Naive thymus-derived CD8-positive, alpha-beta T cell (primary cell): Measurements from ENCODE around the gene BORCS8. TPM values are rescaled to one million over a fixed set of nuclear protein-coding genes. Genes with fewer than 3 reads are reported as not detected.

ENCODE experiments used
- ATAC-seq, 2 donors: fragments of 150-1000 bp; cut with Tn5 transposase in 1 of 2; sonication (Bioruptor Pico), chemical (Tn5 transposase) in 1 of 2; 1 replicate in 1 of 2; 2 replicates in 1 of 2; pipeline ENCODE4 v1.10.0; 2021; ENCODE audit warnings: mild to moderate bottlenecking in 2 of 2, moderate library complexity in 2 of 2
- POLR2A ChIA-PET: fragments of 350-600 bp; sonication (Branson Sonifier 250); formaldehyde crosslinking; loops from one replicate; lab custom pipeline; 2021; ENCODE audit warnings: antibody characterized with exemption; lab: Charles Lee
- DNase-seq, 10 donors: peaks; one replicate each; pipeline versions ENCODE4 v3.0.0 to v3.0.0-alpha.2; 2020 to 2022
- H3K27ac Mint-ChIP-seq, 10 donors: one replicate each; pipeline ENCODE4 v1.8.0; 2020 to 2022; ENCODE audit warnings: mild to moderate bottlenecking in 10 of 10, mixed read lengths in 10 of 10, moderate library complexity in 4 of 10, inconsistent platforms in 1 of 10
- H3K27me3 Mint-ChIP-seq, 5 donors: one replicate each; pipeline ENCODE4 v1.8.0; 2021 to 2022; ENCODE audit warnings: mixed read lengths in 5 of 5
- H3K36me3 Mint-ChIP-seq, 3 donors: one replicate each; pipeline ENCODE4 v1.8.0; 2020 to 2022; ENCODE audit warnings: mixed read lengths in 3 of 3, mild to moderate bottlenecking in 2 of 3, inconsistent platforms in 1 of 3
- H3K4me1 Mint-ChIP-seq, 4 donors: one replicate each; pipeline ENCODE4 v1.8.0; 2021 to 2022; ENCODE audit warnings: mixed read lengths in 4 of 4
- H3K4me3 Mint-ChIP-seq, 10 donors: one replicate each; pipeline ENCODE4 v1.8.0; 2020 to 2022; ENCODE audit warnings: mild to moderate bottlenecking in 10 of 10, mixed read lengths in 10 of 10, moderate library complexity in 6 of 10, inconsistent platforms in 1 of 10
- H3K9me3 Mint-ChIP-seq, 9 donors: one replicate each; pipeline ENCODE4 v1.8.0; 2020 to 2022; ENCODE audit warnings: mixed read lengths in 9 of 9, mild to moderate bottlenecking in 3 of 9, inconsistent platforms in 1 of 9, moderate library complexity in 1 of 9
- polyA plus RNA-seq, 3 donors: library from polyadenylated mRNA; unstranded; fragments of 300-500 nt; fragmentation: Illumina TruSeq; gene quantifications; one replicate each; pipeline ENCODE4 v1.2.3, GENCODE V29; 2021
- total RNA-seq, 8 experiments: library from RNA in 2 of 8; stranded (reverse) in 2 of 8; gene quantifications; one replicate each; pipeline ENCODE4 v1.2.3 and lab custom pipeline; 2021 to 2026

BORCS8 gene
- total and polyA plus RNA-seq, 5 experiments from 2014 or later: 18.2 to 34.2 (median 23.6) TPM

- Mint-ChIP-seq H3K4me3 (peak overlapping the region in 8 of 10 donors; percentile 41 to 87 (median 69)), H3K4me1 (peaks cover 10 to 22% (median 18%) of the 10 kb centered on the region in 4 donors), H3K27ac (peak overlapping the region in 3 of 10 donors; percentile 13 to 39 (median 33)), H3K9me3 (no peaks in the 10 kb centered on the region), H3K36me3 (peaks cover 0 to 4% (median 0%) of the 10 kb centered on the region in 3 donors), H3K27me3 (no peaks in the 10 kb centered on the region)
- POLR2A ChIA-PET: interaction anchor here (0.6 kb wide), 2 partner anchors 220 to 1351 kb away, joined by 3 to 5 read pairs; no protein-coding TSS in a partner anchor
- DNase-seq (no peak), ATAC-seq (no peak)
These were observed 20.9 kb downstream of the BORCS8 start for GRCh38 chr19:19170873-19171672.

DNA sequence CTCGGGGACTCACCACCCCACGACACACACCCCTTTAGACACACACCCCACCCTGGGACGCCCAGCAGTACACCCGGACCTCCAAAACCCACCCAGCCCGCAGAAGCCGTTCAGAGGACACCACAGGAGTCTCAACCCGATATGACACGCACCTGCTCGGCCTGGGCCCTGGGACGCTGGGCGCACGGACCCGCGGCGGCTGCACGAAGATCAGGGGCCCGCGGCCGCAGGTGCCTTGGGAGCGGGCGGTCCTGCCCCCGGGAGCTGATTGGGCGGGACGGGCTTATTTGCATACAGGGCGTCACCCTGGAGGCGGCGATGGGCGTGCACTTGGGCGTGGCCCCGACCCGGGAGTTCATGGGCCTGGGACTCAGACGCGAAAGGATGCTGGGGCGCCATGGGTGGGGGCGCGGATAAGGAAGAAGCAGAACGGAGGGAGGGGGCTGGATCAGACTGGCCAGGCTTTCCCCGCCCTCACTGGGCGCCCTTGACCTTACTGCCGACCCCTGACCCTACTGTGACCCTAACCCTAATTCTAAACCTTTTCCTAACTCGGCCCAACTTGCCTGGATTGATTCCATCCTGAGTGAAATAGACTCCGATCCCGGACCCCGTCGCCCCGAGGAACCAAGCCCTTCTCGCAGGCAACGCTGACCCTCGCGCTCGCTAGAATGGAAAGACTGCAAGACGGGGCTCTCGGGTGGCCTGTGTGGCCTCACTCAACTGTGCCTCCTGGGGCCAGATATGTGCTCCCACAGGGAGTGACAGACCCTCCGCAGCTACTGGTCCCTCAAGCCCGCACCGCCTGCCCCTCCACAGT lies 21.7 kb downstream of the BORCS8 start, which contains the start of gene MEF2B:
MEF2B (minus strand) TSS at position 211 of the 820 bp plus-strand sequence. CDS start 19,528 bp downstream, outside the sequence.
- Mint-ChIP-seq H3K4me1 (peaks cover 10 to 22% (median 18%) of the 10 kb centered on the region in 4 donors), H3K36me3 (peaks cover 0 to 2% (median 0%) of the 10 kb centered on the region in 3 donors), H3K9me3 (no peaks in the 10 kb centered on the region), H3K4me3 (peak within 1 kb of the TSS; percentile 34 to 87 (median 72)), H3K27ac (peak within 1 kb of the TSS in 6 of 10 donors; percentile 13 to 81 (median 62)), H3K27me3 (no peaks in the 10 kb centered on the region)
- POLR2A ChIA-PET: interaction anchor here (0.6 kb wide), 2 partner anchors 220 to 1350 kb away, joined by 3 to 5 read pairs; no protein-coding TSS in a partner anchor
- DNase-seq: peak; percentile 59 to 87 (median 77)
- peak; percentile 96 to 98 for ATAC-seq

DNA sequence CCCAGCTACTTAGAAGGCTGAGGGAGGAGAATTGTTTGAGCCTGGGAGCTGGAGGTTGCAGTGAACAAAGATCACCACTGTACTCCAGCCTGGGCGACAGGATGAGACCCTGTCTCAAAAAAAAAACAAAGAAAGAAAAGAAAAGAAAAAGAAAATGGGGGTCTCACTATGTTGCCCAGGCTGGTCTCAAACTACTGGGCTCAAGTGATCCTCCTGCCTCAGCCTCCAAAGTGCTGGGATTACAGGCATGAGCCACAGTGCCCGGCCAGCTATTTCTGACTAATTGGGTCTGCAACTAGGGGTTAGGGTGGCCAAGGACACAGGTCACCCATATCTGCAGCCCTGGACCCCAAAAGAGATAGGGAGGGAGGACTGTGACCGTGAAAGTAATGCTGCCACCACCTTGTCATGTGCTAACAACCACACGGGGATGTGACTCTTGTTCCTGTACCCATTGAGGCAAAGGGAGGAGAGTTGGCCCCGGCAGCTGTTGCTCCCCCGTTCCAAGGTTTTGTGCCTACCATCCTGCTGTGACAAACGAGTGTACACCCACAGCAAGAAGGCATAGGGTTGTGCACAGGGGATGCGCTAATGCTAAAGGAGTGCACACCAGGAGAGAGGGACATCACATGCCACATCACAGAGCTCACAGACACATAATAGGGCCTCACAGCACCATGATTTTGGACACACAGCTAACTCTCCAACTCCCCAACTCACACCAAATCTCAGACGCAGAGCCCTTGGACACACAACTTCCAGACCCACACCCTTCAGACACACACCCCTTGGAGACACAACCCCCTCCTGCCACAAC lies 22.5 kb downstream of the BORCS8 start:
- no peaks in the 10 kb centered on the region for H3K9me3 Mint-ChIP-seq
- ATAC-seq (no peak), DNase-seq (no peak)
- POLR2A ChIA-PET: no interaction called here
- H3K4me3 Mint-ChIP-seq: peak overlapping the region; percentile 34 to 87 (median 72)
- H3K27me3 Mint-ChIP-seq: no peaks in the 10 kb centered on the region
- H3K36me3 Mint-ChIP-seq: peaks cover 0 to 5% (median 0%) of the 10 kb centered on the region in 3 donors
- H3K27ac Mint-ChIP-seq: peak overlapping the region in 4 of 10 donors; percentile 12 to 67 (median 46)
- H3K4me1 Mint-ChIP-seq: peaks cover 10 to 22% (median 17%) of the 10 kb centered on the region in 4 donors

DNA sequence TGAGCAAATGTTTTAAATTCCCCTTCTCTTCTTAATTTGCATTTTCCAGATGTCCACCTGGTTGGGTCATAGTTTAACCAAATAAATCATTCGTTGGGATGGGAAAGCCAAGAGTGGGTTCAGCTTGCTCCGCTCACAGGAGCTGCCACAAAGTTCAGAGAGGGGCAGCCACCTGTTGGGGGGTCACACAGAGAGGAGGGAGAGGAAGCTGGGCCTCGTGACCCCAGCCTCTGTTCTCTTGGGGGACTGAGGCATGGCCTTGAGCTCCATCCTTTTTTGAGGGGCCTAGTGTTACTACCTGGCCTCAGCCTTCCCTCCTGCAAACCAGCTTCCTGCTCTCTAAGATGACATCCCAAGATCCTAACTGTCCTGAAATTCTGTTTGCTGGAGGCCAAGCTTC lies 24.3 kb downstream of the BORCS8 start:
- ATAC-seq (no peak), DNase-seq (no peak)
- Mint-ChIP-seq H3K4me3 (no peak overlapping the region), H3K4me1 (peaks cover 10 to 22% (median 17%) of the 10 kb centered on the region in 4 donors), H3K27ac (peak overlapping the region in 1 of 10 donors; percentile 27), H3K36me3 (peaks cover 0 to 5% (median 0%) of the 10 kb centered on the region in 3 donors), H3K9me3 (no peaks in the 10 kb centered on the region), H3K27me3 (no peaks in the 10 kb centered on the region)
- POLR2A ChIA-PET: interaction anchor here (1.3 kb wide), 1 partner anchor 11 kb away, joined by 3 read pairs; no protein-coding TSS in a partner anchor

- peaks cover 0 to 5% (median 0%) of the 10 kb centered on the region in 3 donors for H3K36me3 Mint-ChIP-seq
- POLR2A ChIA-PET: no interaction called here
- no peaks in the 10 kb centered on the region for H3K9me3 Mint-ChIP-seq
- H3K4me3 Mint-ChIP-seq: no peak overlapping the region
- H3K27me3 Mint-ChIP-seq: peaks cover 0 to 3% (median 0%) of the 10 kb centered on the region in 5 donors
- DNase-seq: no peak
- ATAC-seq: no peak
- peaks cover 11 to 16% (median 13%) of the 10 kb centered on the region in 4 donors for H3K4me1 Mint-ChIP-seq
- no peak overlapping the region for H3K27ac Mint-ChIP-seq
These were observed 26.6 kb downstream of the BORCS8 start for GRCh38 chr19:19165396-19165795.

- Mint-ChIP-seq H3K36me3 (peaks cover 0 to 5% (median 0%) of the 10 kb centered on the region in 3 donors), H3K9me3 (no peaks in the 10 kb centered on the region)
- ATAC-seq: no peak
These were observed 29.5 kb downstream of the BORCS8 start for GRCh38 chr19:19162495-19162894.

DNA sequence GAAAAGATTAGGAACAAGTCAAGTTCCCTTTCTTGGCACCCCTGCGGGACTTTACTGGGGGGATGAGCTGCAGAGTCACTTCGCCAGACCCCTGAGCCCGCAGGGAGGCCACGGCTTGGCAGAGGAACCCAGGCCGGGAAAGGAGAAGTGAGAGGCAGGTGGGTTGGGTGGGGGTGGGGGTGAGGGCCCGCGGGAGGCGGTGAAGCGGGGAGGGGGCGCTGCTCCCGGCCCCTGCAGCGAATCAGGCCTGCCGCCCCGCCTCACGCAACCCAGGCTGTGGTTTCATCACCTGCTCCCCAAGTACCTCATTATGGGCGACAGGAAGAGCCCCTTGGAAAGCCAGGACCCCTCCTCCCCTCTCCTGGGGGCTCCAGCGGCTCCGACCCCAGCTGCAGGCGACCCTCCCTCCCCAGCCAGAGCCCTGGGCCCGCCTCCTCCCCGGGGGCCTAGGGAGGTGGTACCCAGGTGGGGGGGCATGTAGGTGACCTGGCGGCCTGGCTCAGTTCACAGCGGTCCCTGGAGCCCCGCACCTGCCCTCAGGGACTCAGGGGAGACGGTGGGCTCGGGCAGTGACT lies 31.4 kb downstream of the BORCS8 start:
- Mint-ChIP-seq H3K4me3 (no peak overlapping the region), H3K36me3 (peaks cover 0 to 20% (median 8%) of the 10 kb centered on the region in 3 donors), H3K9me3 (peaks cover 0 to 5% (median 0%) of the 10 kb centered on the region in 9 donors), H3K27ac (no peak overlapping the region), H3K27me3 (peaks cover 0 to 3% (median 0%) of the 10 kb centered on the region in 5 donors), H3K4me1 (peaks cover 0 to 19% (median 3%) of the 10 kb centered on the region in 4 donors)
- DNase-seq (no peak), ATAC-seq (no peak)
- POLR2A ChIA-PET: no interaction called here

More at GRCh38 chr19:19162495-19162894, 29.5 kb downstream of the BORCS8 start:
- H3K4me1 Mint-ChIP-seq: peaks cover 0 to 14% (median 2%) of the 10 kb centered on the region in 4 donors
- POLR2A ChIA-PET: no interaction called here
- peaks cover 0 to 3% (median 0%) of the 10 kb centered on the region in 5 donors for H3K27me3 Mint-ChIP-seq
- no peak overlapping the region for H3K27ac Mint-ChIP-seq
- no peak overlapping the region for H3K4me3 Mint-ChIP-seq
- no peak for DNase-seq

DNA sequence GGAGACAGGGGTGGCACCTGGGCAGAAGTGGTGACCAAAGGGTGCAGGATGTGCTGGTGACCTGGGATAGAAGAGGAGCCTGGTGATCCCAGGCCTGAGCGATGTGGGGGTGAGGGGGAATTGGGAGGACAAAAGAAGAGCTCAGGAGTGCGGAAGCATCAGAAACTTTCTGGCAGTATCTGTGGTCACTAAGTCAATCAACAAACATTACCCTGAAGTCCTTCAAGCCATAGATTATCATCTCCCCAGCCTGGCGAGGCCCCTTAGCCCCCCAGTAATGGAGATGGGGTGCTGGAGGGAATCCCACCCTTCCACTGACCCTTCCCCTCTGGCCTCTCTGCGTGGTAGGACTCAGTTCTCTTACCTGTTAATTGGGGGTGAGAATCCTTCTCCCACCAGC lies 32.4 kb downstream of the BORCS8 start:
- no peak overlapping the region for H3K4me3 Mint-ChIP-seq
- DNase-seq: no peak
- H3K36me3 Mint-ChIP-seq: peaks cover 0 to 20% (median 14%) of the 10 kb centered on the region in 3 donors
- POLR2A ChIA-PET: no interaction called here
- no peak for ATAC-seq
- peaks cover 0 to 7% (median 0%) of the 10 kb centered on the region in 9 donors for H3K9me3 Mint-ChIP-seq
- peaks cover 0 to 3% (median 0%) of the 10 kb centered on the region in 5 donors for H3K27me3 Mint-ChIP-seq
- H3K4me1 Mint-ChIP-seq: peaks cover 0 to 22% (median 3%) of the 10 kb centered on the region in 4 donors
- no peak overlapping the region for H3K27ac Mint-ChIP-seq

GRCh38 chr19:19157808-19158207 lies 34.1 kb downstream of the BORCS8 start:
- no peak for ATAC-seq
- no peak overlapping the region for H3K27ac Mint-ChIP-seq
- H3K4me3 Mint-ChIP-seq: no peak overlapping the region
- H3K9me3 Mint-ChIP-seq: peaks cover 0 to 7% (median 0%) of the 10 kb centered on the region in 9 donors
- H3K27me3 Mint-ChIP-seq: peaks cover 0 to 3% (median 0%) of the 10 kb centered on the region in 5 donors
- no peak for DNase-seq
- POLR2A ChIA-PET: no interaction called here
- H3K4me1 Mint-ChIP-seq: peaks cover 0 to 22% (median 3%) of the 10 kb centered on the region in 4 donors
- peaks cover 0 to 22% (median 17%) of the 10 kb centered on the region in 3 donors for H3K36me3 Mint-ChIP-seq

GRCh38 chr19:19155495-19156219 lies 36.3 kb downstream of the BORCS8 start:
- peaks cover 0 to 7% (median 0%) of the 10 kb centered on the region in 9 donors for H3K9me3 Mint-ChIP-seq
- peaks cover 0 to 17% (median 1%) of the 10 kb centered on the region in 4 donors for H3K4me1 Mint-ChIP-seq
- H3K27ac Mint-ChIP-seq: peak overlapping the region in 1 of 10 donors; percentile 71
- peaks cover 0 to 22% (median 17%) of the 10 kb centered on the region in 3 donors for H3K36me3 Mint-ChIP-seq
- POLR2A ChIA-PET: interaction anchor here (0.8 kb wide), 1 partner anchor 12 kb away, joined by 3 read pairs; no protein-coding TSS in a partner anchor
- DNase-seq (no peak), ATAC-seq (no peak)
- no peaks in the 10 kb centered on the region for H3K27me3 Mint-ChIP-seq
- H3K4me3 Mint-ChIP-seq: no peak overlapping the region
